CD4-positive, alpha-beta T cell (primary cell): ENCODE data around the gene ZFYVE19. TPM values are rescaled to one million over a fixed set of nuclear protein-coding genes. Genes with fewer than 3 reads are reported as not detected.

Source experiments
- ATAC-seq: fragments of 200-7000 bp; cut with Tn5 transposase; one replicate; pipeline ENCODE4 v1.10.0; 2022; ENCODE audit warnings: mild to moderate bottlenecking; ENCODE audit not compliant: poor library complexity
- CTCF ChIA-PET: fragments of 350-600 bp; sonication (Branson Sonifier 250); formaldehyde crosslinking; loops from one replicate; lab custom pipeline; 2021; ENCODE audit warnings: antibody characterized with exemption, inconsistent platforms; lab: Charles Lee
- POLR2A ChIA-PET: fragments of 350-600 bp; sonication (Branson Sonifier 250); formaldehyde crosslinking; loops from one replicate; lab custom pipeline; 2021; ENCODE audit warnings: antibody characterized with exemption, inconsistent platforms; lab: Charles Lee
- DNase-seq, 14 experiments: peaks; one replicate each; pipeline ENCODE4 v3.0.0-alpha.2; 2013 to 2020; ENCODE audit warnings: mixed read lengths in 2 of 14
- H3K27ac ChIP-seq, 2 donors: one replicate each; pipeline versions ENCODE4 v1.5.1 to v1.7.0; 2013; ENCODE audit warnings: low read length in 2 of 2, low read depth in 1 of 2, mild to moderate bottlenecking in 1 of 2
- H3K27me3 ChIP-seq, 2 experiments: 1 replicate in 1 of 2; 2 replicates in 1 of 2; pipeline versions ENCODE4 v1.6.1 to v1.7.0; 2013; ENCODE audit warnings: low read length in 2 of 2, control low read depth in 1 of 2, mild to moderate bottlenecking in 1 of 2, moderate library complexity in 1 of 2; ENCODE audit not compliant: insufficient read depth in 2 of 2, control insufficient read depth in 1 of 2
- H3K36me3 ChIP-seq: one replicate; pipeline ENCODE4 v1.6.1; 2013; ENCODE audit warnings: low read length, control low read depth; ENCODE audit not compliant: insufficient read depth
- H3K4me1 ChIP-seq: one replicate; pipeline ENCODE4 v1.6.1; 2013; ENCODE audit warnings: low read length, control low read depth; ENCODE audit not compliant: insufficient read depth
- H3K4me3 ChIP-seq: one replicate; pipeline ENCODE4 v1.5.1; 2013; ENCODE audit warnings: mild to moderate bottlenecking, low read length, moderate library complexity
- H3K9me3 ChIP-seq, 2 experiments: 1 replicate in 1 of 2; 2 replicates in 1 of 2; pipeline versions ENCODE4 v1.6.1 to v1.7.0; 2013; ENCODE audit warnings: low read length in 2 of 2, mild to moderate bottlenecking in 2 of 2, control low read depth in 1 of 2, moderate library complexity in 1 of 2; ENCODE audit not compliant: control insufficient read depth in 1 of 2, insufficient read depth in 1 of 2
- H3K27ac Mint-ChIP-seq: one replicate; pipeline ENCODE4 v1.8.0; 2020; ENCODE audit warnings: mixed read lengths
- H3K27me3 Mint-ChIP-seq: one replicate; pipeline ENCODE4 v1.8.0; 2021; ENCODE audit warnings: mixed read lengths
- H3K36me3 Mint-ChIP-seq: one replicate; pipeline ENCODE4 v1.8.0; 2021; ENCODE audit warnings: low read depth, mixed read lengths
- H3K4me1 Mint-ChIP-seq: one replicate; pipeline ENCODE4 v1.8.0; 2021; ENCODE audit warnings: low read depth, mixed read lengths
- H3K4me3 Mint-ChIP-seq: one replicate; pipeline ENCODE4 v1.8.0; 2020; ENCODE audit warnings: mild to moderate bottlenecking, mixed read lengths
- H3K9me3 Mint-ChIP-seq: one replicate; pipeline ENCODE4 v1.8.0; 2020; ENCODE audit warnings: mixed read lengths
- intact Hi-C, 2 experiments: fragments of 100-400 bp; cut with DNase I in 1 of 2; cut with micrococcal nuclease in 1 of 2; formaldehyde crosslinking; loops; one replicate each; pipeline versions ENCODE4 v1.15.1 to v1.9.0; 2023 to 2025; cut with DNase I, micrococcal nuclease
- total RNA-seq, 174 experiments: library from RNA in 2 of 174; stranded (reverse) in 2 of 174; gene quantifications; one replicate each; pipeline ENCODE4 v1.2.3 and lab custom pipeline; 2021 to 2026
- TF ChIP-seq, protein P1 (sequence below): fragments of 200-600 bp; IDR thresholded peaks from one replicate; pipeline ENCODE4 v1.8.0; 2022; ENCODE audit warnings: antibody characterized with exemption, mild to moderate bottlenecking

The ZFYVE19 gene
- total RNA-seq, 2 experiments from 2014 or later = 12.0 to 13.0 TPM

DNA sequence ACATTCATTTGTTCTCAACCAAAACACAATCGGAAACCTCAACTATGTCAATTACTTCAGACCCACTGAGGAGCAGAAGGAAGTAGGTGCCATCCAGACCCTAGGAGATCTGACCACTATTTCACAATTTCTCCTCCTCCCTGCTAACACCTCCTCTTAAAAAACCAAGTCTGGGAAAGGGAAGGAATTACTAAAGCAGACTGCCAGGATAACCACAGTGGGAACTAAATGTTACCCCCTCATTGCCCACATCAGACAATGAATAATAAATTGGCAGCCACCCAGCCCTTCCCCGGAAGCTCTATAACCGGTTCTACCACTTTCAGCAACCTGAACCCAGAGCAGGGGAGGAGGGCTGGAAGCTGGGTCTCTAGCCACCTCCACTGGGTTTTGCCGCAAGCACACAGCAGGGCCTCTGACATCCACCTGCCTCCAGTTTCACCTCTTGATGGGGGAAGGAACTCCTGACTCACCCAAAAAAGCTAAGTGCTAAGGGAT, 19.5 kb upstream of the ZFYVE19 start:
- ChIA-PET POLR2A (interaction anchor here (1.0 to 1.5 kb wide), 3 partner anchors 20 to 223 kb away, joined by 3 to 11 read pairs (median 4); partner anchors contain the start of genes CCDC32, DNAJC17, RAD51 and ZFYVE19), CTCF (interaction anchor here (0.6 to 1.4 kb wide), 5 partner anchors 10 to 113 kb away, joined by 3 read pairs; partner anchors contain the start of genes GCHFR and VPS18)
- peak overlapping the region in 1 of 2 donors; percentile 25 for H3K27ac ChIP-seq
- intact Hi-C loops = no loop called here
- H3K4me1 ChIP-seq = peaks cover 25% of the 10 kb centered on the region
- DNase-seq (peak in 12 of 14 experiments; percentile 25 to 73 (median 46)), ATAC-seq (peak; percentile 69)
- Mint-ChIP-seq H3K27me3 (no peaks in the 10 kb centered on the region), H3K4me3 (no peak overlapping the region), H3K9me3 (no peaks in the 10 kb centered on the region), H3K36me3 (peaks cover 13% of the 10 kb centered on the region), H3K27ac (peak overlapping the region; percentile 34), H3K4me1 (peaks cover 35% of the 10 kb centered on the region)
- H3K36me3 ChIP-seq = peaks cover 9% of the 10 kb centered on the region
- TF ChIP-seq, protein P1, sequence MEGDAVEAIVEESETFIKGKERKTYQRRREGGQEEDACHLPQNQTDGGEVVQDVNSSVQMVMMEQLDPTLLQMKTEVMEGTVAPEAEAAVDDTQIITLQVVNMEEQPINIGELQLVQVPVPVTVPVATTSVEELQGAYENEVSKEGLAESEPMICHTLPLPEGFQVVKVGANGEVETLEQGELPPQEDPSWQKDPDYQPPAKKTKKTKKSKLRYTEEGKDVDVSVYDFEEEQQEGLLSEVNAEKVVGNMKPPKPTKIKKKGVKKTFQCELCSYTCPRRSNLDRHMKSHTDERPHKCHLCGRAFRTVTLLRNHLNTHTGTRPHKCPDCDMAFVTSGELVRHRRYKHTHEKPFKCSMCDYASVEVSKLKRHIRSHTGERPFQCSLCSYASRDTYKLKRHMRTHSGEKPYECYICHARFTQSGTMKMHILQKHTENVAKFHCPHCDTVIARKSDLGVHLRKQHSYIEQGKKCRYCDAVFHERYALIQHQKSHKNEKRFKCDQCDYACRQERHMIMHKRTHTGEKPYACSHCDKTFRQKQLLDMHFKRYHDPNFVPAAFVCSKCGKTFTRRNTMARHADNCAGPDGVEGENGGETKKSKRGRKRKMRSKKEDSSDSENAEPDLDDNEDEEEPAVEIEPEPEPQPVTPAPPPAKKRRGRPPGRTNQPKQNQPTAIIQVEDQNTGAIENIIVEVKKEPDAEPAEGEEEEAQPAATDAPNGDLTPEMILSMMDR = no peak
- no peaks in the 10 kb centered on the region for H3K27me3 ChIP-seq
- no peak overlapping the region for H3K4me3 ChIP-seq
- H3K9me3 ChIP-seq = no peaks in the 10 kb centered on the region

DNA sequence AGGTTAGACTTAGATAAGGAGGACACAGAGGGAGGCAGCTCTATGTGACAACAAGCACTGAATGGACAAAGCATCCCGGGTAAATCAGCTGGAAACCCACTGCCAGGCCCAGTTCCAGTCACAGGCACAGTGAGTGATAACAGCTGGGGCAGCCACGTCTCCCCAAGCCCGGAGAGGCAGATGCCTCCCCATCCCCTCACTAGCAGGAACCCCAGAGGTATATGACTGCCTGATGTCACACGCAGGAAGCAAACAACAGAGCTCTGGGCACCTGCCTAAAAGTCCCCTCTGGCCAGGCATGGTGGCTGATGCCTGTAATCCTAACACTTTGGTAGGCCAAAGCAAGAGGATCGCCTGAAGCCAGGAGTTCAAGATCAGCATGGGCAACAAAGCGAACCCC, 18.9 kb upstream of the ZFYVE19 start:
- no peak overlapping the region for H3K27ac ChIP-seq
- Mint-ChIP-seq H3K27me3 (no peaks in the 10 kb centered on the region), H3K9me3 (no peaks in the 10 kb centered on the region), H3K4me1 (peaks cover 29% of the 10 kb centered on the region), H3K36me3 (peaks cover 10% of the 10 kb centered on the region), H3K27ac (peak overlapping the region; percentile 34), H3K4me3 (no peak overlapping the region)
- no peak overlapping the region for H3K4me3 ChIP-seq
- ATAC-seq (peak; percentile 25), DNase-seq (no peak)
- POLR2A ChIA-PET = interaction anchor here (1.0 to 1.5 kb wide), 4 partner anchors 20 to 223 kb away, joined by 3 to 11 read pairs (median 4); partner anchors contain the start of genes CCDC32, DNAJC17, GCHFR and RAD51
- TF ChIP-seq, protein P1 = no peak
- CTCF ChIA-PET = interaction anchor here (0.6 to 1.4 kb wide), 5 partner anchors 9 to 114 kb away, joined by 3 read pairs; partner anchors contain the start of genes GCHFR and VPS18
- H3K36me3 ChIP-seq = peaks cover 9% of the 10 kb centered on the region
- intact Hi-C loops = no loop called here
- H3K4me1 ChIP-seq = peaks cover 25% of the 10 kb centered on the region
- no peaks in the 10 kb centered on the region for H3K27me3 ChIP-seq
- H3K9me3 ChIP-seq = no peaks in the 10 kb centered on the region

DNA sequence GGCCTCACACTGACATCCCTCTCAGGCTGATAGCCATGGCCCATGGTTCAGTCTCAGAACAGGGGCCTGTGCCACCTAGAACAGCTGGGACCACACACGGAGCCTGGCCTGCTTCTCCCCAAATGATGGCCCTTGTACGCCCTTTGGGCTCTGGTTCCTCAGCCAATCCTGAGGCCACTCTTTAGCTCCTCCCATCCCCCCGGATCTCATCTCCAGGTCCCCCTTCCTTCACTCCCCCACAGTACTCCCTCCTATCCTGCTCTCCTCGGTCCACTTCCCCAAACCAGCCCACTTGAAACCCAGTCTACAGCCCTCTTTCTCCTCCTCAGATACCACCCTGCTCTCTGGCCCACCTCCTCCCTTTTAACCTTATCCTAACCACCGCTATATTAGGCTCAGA, 17.8 kb upstream of the ZFYVE19 start:
- Mint-ChIP-seq H3K4me3 (no peak overlapping the region), H3K9me3 (no peaks in the 10 kb centered on the region), H3K36me3 (peaks cover 14% of the 10 kb centered on the region), H3K27me3 (no peaks in the 10 kb centered on the region), H3K27ac (no peak overlapping the region), H3K4me1 (peaks cover 28% of the 10 kb centered on the region)
- intact Hi-C loops = no loop called here
- Histone ChIP-seq H3K4me1 (peaks cover 25% of the 10 kb centered on the region), H3K9me3 (no peaks in the 10 kb centered on the region), H3K27ac (no peak overlapping the region), H3K27me3 (no peaks in the 10 kb centered on the region), H3K36me3 (peaks cover 9% of the 10 kb centered on the region), H3K4me3 (no peak overlapping the region)
- ATAC-seq (no peak), DNase-seq (no peak)
- ChIA-PET CTCF (no interaction called here), POLR2A (interaction anchor here (1.4 kb wide), 1 partner anchor 26 kb away, joined by 4 read pairs; the partner anchor contains the start of gene GCHFR)
- TF ChIP-seq, protein P1 = no peak
